Thymus (tissue), 11 donors: ENCODE results near the gene TEX14. TPM values are rescaled to one million over a fixed set of nuclear protein-coding genes. Genes with fewer than 3 reads are reported as not detected.

Experiments
- DNase-seq, 9 donors: peaks; one replicate each; pipeline ENCODE4 v3.0.0-alpha.2; 2013; ENCODE audit warnings: low spot score in 9 of 9, low read depth in 6 of 9, missing footprints in 1 of 9
- H3K27ac ChIP-seq, 2 donors: one replicate each; pipeline ENCODE4 v1.5.1; 2013; ENCODE audit warnings: control low read depth in 1 of 2, low read depth in 1 of 2, low read length in 1 of 2, mild to moderate bottlenecking in 1 of 2, moderate library complexity in 1 of 2
- H3K27me3 ChIP-seq, 2 donors: one replicate each; pipeline ENCODE4 v1.5.1; 2013; ENCODE audit warnings: low read length in 1 of 2; ENCODE audit not compliant: control insufficient read depth in 2 of 2, insufficient read depth in 1 of 2
- H3K36me3 ChIP-seq, 2 donors: one replicate each; pipeline ENCODE4 v1.5.1; 2013; ENCODE audit warnings: low read length in 1 of 2, mild to moderate bottlenecking in 1 of 2, moderate library complexity in 1 of 2; ENCODE audit not compliant: control insufficient read depth in 2 of 2, insufficient read depth in 2 of 2
- H3K4me1 ChIP-seq, 2 donors: one replicate each; pipeline ENCODE4 v1.5.1; 2013; ENCODE audit warnings: low read length in 2 of 2; ENCODE audit not compliant: control insufficient read depth in 2 of 2, insufficient read depth in 2 of 2
- H3K4me3 ChIP-seq, 2 donors: one replicate each; pipeline ENCODE4 v1.5.1; 2013; ENCODE audit warnings: low read length in 2 of 2, control low read depth in 1 of 2, mild to moderate bottlenecking in 1 of 2
- H3K9me3 ChIP-seq, 2 donors: one replicate each; pipeline ENCODE4 v1.5.1; 2013; ENCODE audit warnings: low read length in 1 of 2, mild to moderate bottlenecking in 1 of 2; ENCODE audit not compliant: control insufficient read depth in 2 of 2, insufficient read depth in 1 of 2
- WGBS: extraction: QIAGEN DNeasy Blood & Tissue Kit; methylation state at CpG from one replicate; pipeline ENCODE4 v1.1.7; 2013; 5-methylcytosine and 5-hydroxymethylcytosine counted together
- polyA plus RNA-seq: library from polyadenylated mRNA; stranded (reverse); fragments of 200-250 nt; gene quantifications from one replicate; pipeline ENCODE4 v1.2.3, GENCODE V29; 2013
- total RNA-seq: library from RNA; stranded (reverse); fragments of 120-200 nt; gene quantifications from one replicate; pipeline ENCODE4 v1.2.4, GENCODE V29; 2013
- donor health status: healthy.

The TEX14 gene
- total and polyA plus RNA-seq, 2 donors: 0.33 to 0.46 TPM

DNA sequence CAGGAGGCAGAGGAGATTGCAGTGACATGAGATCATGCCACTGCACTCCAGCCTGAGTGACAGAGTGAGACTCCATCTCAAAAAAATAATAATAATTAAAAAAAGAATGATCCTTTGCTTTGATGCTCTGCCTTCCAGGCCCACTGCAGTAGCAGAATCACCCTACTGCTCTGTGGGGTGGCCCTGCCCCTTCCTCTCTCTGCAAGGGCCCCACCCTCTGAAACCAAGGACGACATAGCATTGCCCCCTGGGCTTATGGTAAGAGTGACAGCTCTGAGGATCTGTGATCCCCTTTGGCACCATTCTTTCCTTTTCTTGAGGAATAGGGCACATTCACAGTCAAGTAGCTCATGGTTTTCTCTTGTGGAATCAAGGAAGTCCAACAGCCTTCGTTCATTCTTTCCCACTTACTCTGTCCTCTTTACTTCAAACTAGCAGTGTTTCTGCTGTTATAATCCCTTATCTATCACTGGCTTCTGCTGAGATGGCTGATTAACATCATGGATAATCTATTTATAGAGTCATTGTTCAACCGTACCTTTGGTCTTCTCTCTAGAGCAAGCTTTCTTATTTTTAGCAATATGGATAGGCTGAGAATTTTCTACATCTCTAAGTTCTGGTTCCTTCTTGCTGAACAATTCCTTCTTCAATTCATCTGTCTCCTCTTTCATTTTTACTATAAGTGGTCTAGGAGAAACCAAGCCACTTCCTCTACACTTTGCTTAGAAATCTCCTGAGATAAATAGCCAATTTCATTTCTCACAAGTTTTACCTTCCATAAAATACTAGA lies 14.7 kb upstream of the TEX14 start:
- Histone ChIP-seq H3K27me3 (no peaks in the 10 kb centered on the region), H3K9me3 (no peaks in the 10 kb centered on the region), H3K4me3 (no peak overlapping the region), H3K27ac (no peak overlapping the region), H3K36me3 (peaks cover 17 to 18% of the 10 kb centered on the region in 2 donors), H3K4me1 (no peaks in the 10 kb centered on the region)
- DNase-seq: no peak
- 92% methylated on average over 3 of the region's 3 CpGs for WGBS

DNA sequence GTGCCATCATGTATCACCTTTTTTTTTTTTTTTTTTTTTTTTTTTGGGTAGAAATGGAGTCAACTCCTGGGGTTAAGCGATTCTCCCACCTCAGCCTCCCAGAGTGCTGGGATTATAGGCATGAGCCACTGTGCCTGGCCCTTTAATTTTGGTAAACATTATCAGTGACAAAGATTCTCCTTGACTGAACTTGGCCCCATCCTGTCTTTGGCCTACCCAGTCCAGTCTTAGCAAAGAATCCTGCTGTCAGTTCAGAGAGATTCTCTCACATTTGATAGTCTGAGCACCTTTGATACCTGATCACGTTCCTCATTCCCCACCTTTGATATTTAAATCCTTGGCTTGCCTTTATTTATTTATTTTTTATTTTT lies 12.1 kb upstream of the TEX14 start:
- Histone ChIP-seq H3K27me3 (no peaks in the 10 kb centered on the region), H3K27ac (no peak overlapping the region), H3K36me3 (peaks cover 15 to 29% of the 10 kb centered on the region in 2 donors), H3K4me3 (no peak overlapping the region), H3K4me1 (no peaks in the 10 kb centered on the region), H3K9me3 (no peaks in the 10 kb centered on the region)
- DNase-seq: no peak
- WGBS: 97% methylated on average over 2 of the region's 2 CpGs

DNA sequence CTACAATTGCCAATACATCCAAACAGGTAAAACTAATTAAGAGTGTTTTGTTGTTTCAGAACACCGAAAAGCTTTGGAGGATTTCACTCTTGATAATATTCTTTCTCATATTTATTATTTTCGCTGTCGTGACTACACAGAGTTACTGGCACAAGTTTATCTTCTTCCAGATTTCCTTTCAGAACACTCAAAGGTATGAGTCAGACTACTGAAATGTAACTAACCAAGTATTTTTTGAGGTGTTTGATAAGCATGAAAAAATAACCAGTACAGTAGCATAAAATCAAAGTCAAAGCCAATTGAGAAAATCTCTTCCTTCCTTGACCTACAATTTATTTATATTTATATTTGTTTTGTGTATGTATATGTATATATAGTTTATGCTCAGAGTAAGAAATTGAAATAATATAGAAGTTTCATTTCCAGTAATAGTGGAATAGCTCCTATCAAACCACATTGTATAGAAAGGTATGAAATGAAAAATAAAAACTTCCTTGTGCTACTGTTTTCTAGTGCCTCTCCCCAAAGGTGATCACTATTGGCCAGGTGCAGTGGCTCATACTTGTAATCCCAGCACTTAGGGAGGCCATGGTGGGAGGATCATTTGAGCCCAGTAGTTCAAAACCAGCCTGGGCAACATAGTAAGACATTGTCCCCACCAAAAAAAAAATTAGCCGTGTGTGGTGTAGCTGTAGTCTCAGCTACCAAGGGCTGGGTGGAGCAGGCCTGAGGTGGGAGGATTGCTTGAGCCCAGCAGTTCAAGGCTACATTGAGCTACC lies 11.5 kb upstream of the TEX14 start:
- DNase-seq: no peak
- Histone ChIP-seq H3K9me3 (no peaks in the 10 kb centered on the region), H3K4me1 (no peaks in the 10 kb centered on the region), H3K36me3 (peaks cover 15 to 29% of the 10 kb centered on the region in 2 donors), H3K27ac (no peak overlapping the region), H3K27me3 (no peaks in the 10 kb centered on the region), H3K4me3 (no peak overlapping the region)
- 96% methylated on average over 4 of the region's 4 CpGs for WGBS

DNA sequence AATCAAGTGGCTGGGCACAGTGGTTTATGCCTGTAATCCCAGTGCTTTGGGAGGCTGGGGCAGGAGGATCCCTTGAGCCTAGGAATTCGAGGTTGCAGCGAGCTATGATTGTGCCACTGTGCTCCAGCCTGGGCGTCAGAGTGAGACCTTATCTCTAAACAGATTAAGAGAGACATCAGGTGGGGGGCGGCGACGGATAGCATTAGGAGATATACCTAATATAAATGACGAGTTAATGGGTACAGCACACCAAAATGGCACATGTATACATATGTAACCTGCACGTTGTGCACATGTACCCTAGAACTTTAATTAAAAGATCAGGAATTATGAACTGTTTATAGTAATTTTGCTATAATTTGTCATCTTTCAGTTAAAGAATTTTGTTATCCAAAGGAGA lies 10.9 kb upstream of the TEX14 start:
- WGBS: 99% methylated on average over 8 of the region's 8 CpGs
- Histone ChIP-seq H3K27ac (no peak overlapping the region), H3K4me3 (no peak overlapping the region), H3K9me3 (no peaks in the 10 kb centered on the region), H3K4me1 (no peaks in the 10 kb centered on the region), H3K36me3 (peaks cover 15 to 29% of the 10 kb centered on the region in 2 donors), H3K27me3 (no peaks in the 10 kb centered on the region)
- no peak for DNase-seq

DNA sequence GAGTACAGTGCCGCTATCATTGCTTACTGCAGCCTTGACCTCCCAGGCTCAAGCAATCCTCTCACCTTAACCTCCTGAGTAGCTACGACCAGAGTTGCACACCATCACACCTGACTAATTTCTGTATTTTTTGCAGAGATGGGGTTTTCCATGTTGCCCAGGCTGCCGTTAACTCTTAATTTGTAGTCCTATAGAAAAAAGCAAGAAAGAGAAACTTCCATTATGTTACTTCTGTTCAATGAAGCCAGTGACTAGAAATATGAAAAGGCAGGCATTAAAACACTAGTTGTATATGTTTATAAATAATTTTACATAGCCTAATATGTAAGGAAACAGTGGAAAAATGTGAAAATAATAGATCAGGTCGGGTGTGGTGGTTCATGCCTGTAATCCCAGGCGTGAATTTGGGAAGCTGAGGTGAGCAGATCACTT lies 10.2 kb upstream of the TEX14 start:
- Histone ChIP-seq H3K27me3 (no peaks in the 10 kb centered on the region), H3K27ac (no peak overlapping the region), H3K4me1 (no peaks in the 10 kb centered on the region), H3K36me3 (peaks cover 15 to 29% of the 10 kb centered on the region in 2 donors), H3K9me3 (no peaks in the 10 kb centered on the region), H3K4me3 (no peak overlapping the region)
- no peak for DNase-seq
- WGBS: 95% methylated on average over 5 of the region's 5 CpGs

DNA sequence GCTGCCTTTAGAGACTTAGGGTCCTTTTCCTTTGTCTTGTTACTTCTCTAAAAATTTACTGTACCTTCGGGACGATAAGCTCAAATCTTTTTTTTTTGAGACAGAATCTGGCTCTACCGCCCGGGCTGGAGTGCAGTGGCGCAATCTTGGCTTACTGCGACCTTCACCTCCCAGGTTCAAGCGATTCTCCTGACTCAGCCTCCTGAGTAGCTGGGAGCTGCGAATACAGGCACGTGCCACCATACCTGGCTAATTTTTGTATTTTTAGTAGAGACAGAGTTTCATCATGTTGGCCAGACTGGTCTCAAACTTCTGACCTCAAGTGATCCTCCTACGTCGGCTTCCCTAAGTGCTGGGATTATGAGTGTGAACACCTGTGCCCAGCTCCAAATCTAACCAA lies 7.9 kb upstream of the TEX14 start:
- Histone ChIP-seq H3K36me3 (peaks cover 17 to 24% of the 10 kb centered on the region in 2 donors), H3K4me3 (no peak overlapping the region), H3K4me1 (no peaks in the 10 kb centered on the region), H3K27me3 (no peaks in the 10 kb centered on the region), H3K9me3 (no peaks in the 10 kb centered on the region), H3K27ac (no peak overlapping the region)
- DNase-seq: no peak
- WGBS: 98% methylated on average over 11 of the region's 11 CpGs

DNA sequence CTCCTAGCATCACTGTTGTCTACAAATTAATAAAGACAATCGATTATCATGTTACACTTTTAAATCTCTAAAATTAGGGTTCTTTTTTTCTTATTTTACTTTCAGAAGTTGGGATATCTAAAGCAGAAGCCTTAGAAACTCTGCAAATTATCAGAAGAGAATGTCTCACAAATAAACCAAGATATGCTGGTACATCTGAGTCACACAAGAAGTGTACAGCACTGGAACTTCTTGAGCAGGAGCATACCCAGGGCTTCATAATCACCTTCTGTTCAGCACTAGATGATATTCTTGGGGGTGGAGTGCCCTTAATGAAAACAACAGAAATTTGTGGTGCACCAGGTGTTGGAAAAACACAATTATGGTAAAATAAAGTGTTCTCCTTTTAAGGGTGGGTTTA lies 3.0 kb upstream of the TEX14 start:
- Histone ChIP-seq H3K27ac (no peak overlapping the region), H3K36me3 (peaks cover 4 to 8% of the 10 kb centered on the region in 2 donors), H3K4me3 (no peak overlapping the region), H3K4me1 (peaks cover 7 to 12% of the 10 kb centered on the region in 2 donors), H3K27me3 (no peaks in the 10 kb centered on the region), H3K9me3 (peaks cover 0 to 9% of the 10 kb centered on the region in 2 donors)
- no peak for DNase-seq
- 99% methylated on average over 1 of the region's 1 CpG for WGBS

DNA sequence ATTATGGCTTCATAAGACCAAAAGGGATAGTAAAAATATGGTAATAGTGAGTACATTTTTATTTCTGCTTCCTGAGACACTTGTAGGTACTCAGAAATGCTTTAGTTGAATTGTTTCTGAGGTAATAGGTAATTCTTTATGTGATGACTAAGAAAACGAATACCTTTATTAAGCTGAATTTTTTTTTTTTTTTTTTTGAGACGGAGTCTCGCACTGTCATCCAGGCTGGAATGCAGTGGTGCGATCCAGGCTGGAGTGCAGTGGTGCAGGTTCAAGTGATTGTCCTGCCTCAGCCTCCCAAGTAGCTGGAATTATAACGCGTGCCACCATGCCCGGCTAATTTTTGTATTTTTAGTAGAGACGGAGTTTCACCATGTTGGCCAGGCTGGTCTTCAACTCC lies 2.5 kb upstream of the TEX14 start:
- no peak overlapping the region for H3K27ac ChIP-seq

DNA sequence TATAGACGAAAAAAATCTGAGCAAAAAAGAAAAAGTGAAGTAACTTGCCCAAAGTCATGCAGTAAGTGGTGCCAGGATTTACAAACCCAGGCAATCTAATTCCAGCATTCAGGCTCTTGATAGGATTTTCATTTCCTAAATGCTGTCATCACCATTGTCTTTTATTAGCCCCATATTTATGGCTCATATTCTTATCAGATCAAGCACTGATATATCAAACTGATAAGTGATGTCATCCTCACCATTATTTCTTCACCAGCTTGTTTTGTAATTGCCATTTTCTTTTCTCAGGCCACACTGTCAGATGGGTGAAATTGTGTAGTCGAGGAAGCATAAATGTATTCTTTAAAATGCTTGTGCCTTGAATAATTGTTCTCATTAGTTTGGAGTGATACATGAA lies 1.9 kb upstream of the TEX14 start:
- peaks cover 0 to 9% of the 10 kb centered on the region in 2 donors for H3K9me3 ChIP-seq
- peaks cover 3% of the 10 kb centered on the region in 2 donors for H3K36me3 ChIP-seq
- H3K27ac ChIP-seq: no peak overlapping the region
- H3K27me3 ChIP-seq: no peaks in the 10 kb centered on the region
- WGBS: 89% methylated on average over 2 of the region's 2 CpGs
- DNase-seq: no peak
- no peak overlapping the region for H3K4me3 ChIP-seq
- H3K4me1 ChIP-seq: peaks cover 7 to 12% of the 10 kb centered on the region in 2 donors

More for the DNA sequence above, 2.5 kb upstream of the TEX14 start:
- H3K36me3 ChIP-seq: peaks cover 3% of the 10 kb centered on the region in 2 donors
- DNase-seq: no peak
- H3K9me3 ChIP-seq: peaks cover 0 to 9% of the 10 kb centered on the region in 2 donors
- H3K4me1 ChIP-seq: peaks cover 7 to 12% of the 10 kb centered on the region in 2 donors
- no peak overlapping the region for H3K4me3 ChIP-seq
- 97% methylated on average over 8 of the region's 8 CpGs for WGBS
- no peaks in the 10 kb centered on the region for H3K27me3 ChIP-seq
